SK-N-MC (cell line): ENCODE results near the gene TMEM14A.

Experiments
- EZH2 ChIP-seq: fragments of 200-600 bp; sonication (generic); IDR thresholded peaks from one replicate; pipeline ENCODE4 v1.6.1; 2017; ENCODE audit warnings: antibody characterized with exemption
- FOXP2 ChIP-seq: optimal IDR thresholded peaks from 2 replicates; pipeline ENCODE3; 2011; ENCODE audit warnings: mild to moderate bottlenecking, moderate library complexity; ENCODE audit not compliant: insufficient read depth; ENCODE audit errors: extremely low read length, control extremely low read depth
- POLR2AphosphoS5 ChIP-seq: IDR thresholded peaks from 2 replicates; pipeline ENCODE4 v1.6.1; 2012; ENCODE audit warnings: mild to moderate bottlenecking, low read depth, low read length, borderline replicate concordance

DNA sequence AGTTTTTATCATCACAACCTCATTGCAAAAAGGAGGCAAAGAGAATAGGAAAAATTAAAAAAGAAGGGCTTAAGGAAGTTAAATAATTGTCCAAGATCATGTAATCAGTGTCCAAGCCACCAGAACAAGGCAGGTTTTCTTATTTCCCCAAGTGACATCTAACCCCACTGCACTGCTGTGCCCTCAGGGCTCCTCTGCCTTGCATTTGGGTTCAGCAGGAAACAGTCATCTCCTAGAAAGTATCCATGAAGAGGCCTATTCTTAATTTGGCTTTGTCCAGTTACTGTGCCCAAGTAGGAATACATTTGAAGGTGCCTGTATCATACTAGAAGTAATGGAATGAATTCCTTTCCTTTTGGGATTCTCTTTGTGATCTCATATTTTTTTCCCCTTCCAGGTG, 10.5 kb downstream of the TMEM14A start:
- no peak for TF ChIP-seq EZH2
- no peak for TF ChIP-seq POLR2AphosphoS5
- TF ChIP-seq FOXP2, result no peak
